HUES48 (cell line): ENCODE measurements around the gene ARNT2.

Experiments
- H3K27ac ChIP-seq: one replicate; pipeline ENCODE4 v1.7.0; 2013; ENCODE audit warnings: low read depth, low read length, inconsistent platforms
- H3K27me3 ChIP-seq: 2 replicates; pipeline ENCODE4 v1.6.1; 2013; ENCODE audit warnings: mild to moderate bottlenecking, low read length; ENCODE audit not compliant: control insufficient read depth, insufficient read depth
- H3K36me3 ChIP-seq: 2 replicates; pipeline ENCODE4 v1.6.1; 2013; ENCODE audit warnings: low read length; ENCODE audit not compliant: control insufficient read depth, insufficient read depth
- H3K4me1 ChIP-seq: 2 replicates; pipeline ENCODE4 v1.6.1; 2013; ENCODE audit warnings: mild to moderate bottlenecking, low read length; ENCODE audit not compliant: control insufficient read depth, insufficient read depth
- H3K4me3 ChIP-seq: 2 replicates; pipeline ENCODE4 v1.5.1; 2013; ENCODE audit warnings: mild to moderate bottlenecking, low read depth, low read length
- H3K9ac ChIP-seq: 2 replicates; pipeline ENCODE4 v1.6.1; 2013; ENCODE audit warnings: mild to moderate bottlenecking, low read depth, low read length, moderate library complexity
- H3K9me3 ChIP-seq: 2 replicates; pipeline ENCODE4 v1.6.1; 2013; ENCODE audit warnings: low read length; ENCODE audit not compliant: control insufficient read depth, insufficient read depth

Gene ARNT2

GRCh38 chr15:80456517-80457492 lies 52.6 kb downstream of the ARNT2 start:
- no peak overlapping the region for H3K27ac ChIP-seq
- H3K27me3 ChIP-seq = no peaks in the 10 kb centered on the region
- no peaks in the 10 kb centered on the region for H3K36me3 ChIP-seq
- H3K4me1 ChIP-seq = peaks cover 2% of the 10 kb centered on the region; the same call in 1 of the 2 replicates
- no peaks in the 10 kb centered on the region for H3K9me3 ChIP-seq
- H3K9ac ChIP-seq = no peak overlapping the region
- no peak overlapping the region for H3K4me3 ChIP-seq

GRCh38 chr15:80457896-80458295 lies 53.7 kb downstream of the ARNT2 start:
- no peaks in the 10 kb centered on the region for H3K27me3 ChIP-seq
- no peaks in the 10 kb centered on the region for H3K36me3 ChIP-seq
- no peak overlapping the region for H3K9ac ChIP-seq
- no peaks in the 10 kb centered on the region for H3K9me3 ChIP-seq
- H3K27ac ChIP-seq = no peak overlapping the region
- no peak overlapping the region for H3K4me3 ChIP-seq
- H3K4me1 ChIP-seq = peaks cover 2% of the 10 kb centered on the region; the same call in 1 of the 2 replicates

- no peaks in the 10 kb centered on the region for H3K36me3 ChIP-seq
- H3K9ac ChIP-seq = no peak overlapping the region
- no peaks in the 10 kb centered on the region for H3K9me3 ChIP-seq
- H3K27ac ChIP-seq = no peak overlapping the region
- H3K4me3 ChIP-seq = no peak overlapping the region
- H3K4me1 ChIP-seq = peaks cover 2% of the 10 kb centered on the region; the same call in 1 of the 2 replicates
- H3K27me3 ChIP-seq = no peaks in the 10 kb centered on the region
Measured at GRCh38 chr15:80458580-80458979, 54.4 kb downstream of the ARNT2 start.

GRCh38 chr15:80459380-80459779 lies 55.2 kb downstream of the ARNT2 start:
- H3K9ac ChIP-seq = no peak overlapping the region

DNA sequence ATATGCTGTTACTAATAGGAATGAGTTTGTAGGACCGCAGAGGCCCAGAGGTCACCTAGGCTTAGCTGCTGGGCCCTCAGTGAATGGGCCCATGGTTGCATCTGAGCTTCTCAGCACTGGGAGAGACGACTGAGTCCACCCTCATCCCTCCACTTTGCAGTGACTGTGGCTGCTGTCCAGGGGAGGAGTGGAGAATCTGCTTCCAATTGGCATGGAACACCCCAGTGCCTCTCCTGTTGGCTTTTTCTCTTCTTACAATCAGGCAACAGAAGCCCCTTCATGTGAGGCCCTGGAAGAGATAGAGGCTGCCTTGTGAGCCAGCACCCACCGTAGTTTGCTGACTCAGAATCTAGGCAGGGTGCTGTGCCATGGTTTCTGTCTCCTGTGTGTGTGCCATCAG lies 55.6 kb downstream of the ARNT2 start:
- Histone ChIP-seq H3K9me3 (no peaks in the 10 kb centered on the region), H3K27ac (no peak overlapping the region), H3K9ac (no peak overlapping the region), H3K4me3 (no peak overlapping the region), H3K4me1 (peaks cover 2% of the 10 kb centered on the region; the same call in 1 of the 2 replicates), H3K27me3 (no peaks in the 10 kb centered on the region), H3K36me3 (no peaks in the 10 kb centered on the region)

More at GRCh38 chr15:80459380-80459779, 55.2 kb downstream of the ARNT2 start:
- Histone ChIP-seq H3K27ac (no peak overlapping the region), H3K36me3 (no peaks in the 10 kb centered on the region), H3K9me3 (no peaks in the 10 kb centered on the region), H3K27me3 (no peaks in the 10 kb centered on the region), H3K4me1 (peaks cover 2% of the 10 kb centered on the region; the same call in 1 of the 2 replicates), H3K4me3 (no peak overlapping the region)

- no peaks in the 10 kb centered on the region for H3K36me3 ChIP-seq
- H3K27ac ChIP-seq = no peak overlapping the region
- H3K27me3 ChIP-seq = no peaks in the 10 kb centered on the region
- no peaks in the 10 kb centered on the region; the same call in 1 of the 2 replicates for H3K4me1 ChIP-seq
- no peak overlapping the region for H3K4me3 ChIP-seq
- H3K9me3 ChIP-seq = no peaks in the 10 kb centered on the region
- no peak overlapping the region for H3K9ac ChIP-seq
Measured at GRCh38 chr15:80461356-80462095, 57.3 kb downstream of the ARNT2 start.

DNA sequence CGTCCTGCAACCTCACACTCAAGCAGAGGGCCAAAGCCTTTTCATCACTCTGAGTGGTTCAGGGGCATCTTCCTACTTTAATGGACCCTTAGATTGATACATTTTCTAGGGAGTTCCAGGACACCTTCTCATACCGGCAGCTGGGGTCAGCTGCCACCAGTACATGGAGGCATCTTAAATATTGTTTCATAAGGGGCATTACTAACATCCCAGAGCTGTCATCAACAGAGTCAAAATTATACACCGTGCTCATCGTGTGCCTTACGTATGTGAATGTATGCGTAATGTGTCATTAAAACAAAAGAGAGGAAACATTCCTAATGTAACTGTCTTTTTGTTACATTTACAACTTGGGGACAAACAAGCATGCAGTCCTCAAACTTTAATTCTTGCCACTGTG lies 57.9 kb downstream of the ARNT2 start:
- no peaks in the 10 kb centered on the region for H3K27me3 ChIP-seq
- H3K4me3 ChIP-seq = no peak overlapping the region
- H3K9me3 ChIP-seq = no peaks in the 10 kb centered on the region
- no peak overlapping the region for H3K9ac ChIP-seq
- H3K36me3 ChIP-seq = no peaks in the 10 kb centered on the region
- no peaks in the 10 kb centered on the region for H3K4me1 ChIP-seq
- H3K27ac ChIP-seq = no peak overlapping the region

DNA sequence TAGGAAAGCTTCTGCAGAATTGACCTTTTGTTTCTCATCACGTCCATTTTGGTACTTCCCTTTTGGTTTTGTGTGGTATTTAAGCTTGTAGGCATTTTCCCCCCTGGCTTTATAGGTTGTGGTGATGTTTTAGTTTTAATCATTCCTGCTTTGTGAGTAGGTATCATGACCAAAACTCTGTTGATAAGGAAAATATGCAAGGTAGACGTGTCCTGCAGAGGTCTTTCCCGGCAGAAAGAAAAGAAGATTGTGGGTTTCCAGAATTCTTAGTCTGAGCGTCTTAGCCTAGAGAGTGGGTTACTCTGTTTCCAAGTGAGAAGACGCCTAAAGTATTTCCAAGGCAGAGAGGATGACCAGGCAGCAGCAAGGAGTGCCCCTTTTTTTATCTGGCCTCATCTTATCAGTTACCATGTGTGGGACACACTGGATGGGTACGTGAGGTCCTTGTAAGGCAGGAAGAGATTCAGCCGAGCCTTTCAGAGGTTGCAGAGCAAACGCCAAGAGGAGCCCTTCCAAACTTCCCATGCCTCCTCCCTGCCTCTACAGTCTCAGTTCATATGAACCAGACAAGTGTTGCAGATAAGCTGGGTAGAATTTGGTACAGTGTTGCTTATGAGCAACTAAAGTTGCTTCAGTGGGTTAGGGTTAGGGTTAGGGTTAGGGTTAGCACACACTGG lies 58.8 kb downstream of the ARNT2 start:
- no peaks in the 10 kb centered on the region for H3K4me1 ChIP-seq

DNA sequence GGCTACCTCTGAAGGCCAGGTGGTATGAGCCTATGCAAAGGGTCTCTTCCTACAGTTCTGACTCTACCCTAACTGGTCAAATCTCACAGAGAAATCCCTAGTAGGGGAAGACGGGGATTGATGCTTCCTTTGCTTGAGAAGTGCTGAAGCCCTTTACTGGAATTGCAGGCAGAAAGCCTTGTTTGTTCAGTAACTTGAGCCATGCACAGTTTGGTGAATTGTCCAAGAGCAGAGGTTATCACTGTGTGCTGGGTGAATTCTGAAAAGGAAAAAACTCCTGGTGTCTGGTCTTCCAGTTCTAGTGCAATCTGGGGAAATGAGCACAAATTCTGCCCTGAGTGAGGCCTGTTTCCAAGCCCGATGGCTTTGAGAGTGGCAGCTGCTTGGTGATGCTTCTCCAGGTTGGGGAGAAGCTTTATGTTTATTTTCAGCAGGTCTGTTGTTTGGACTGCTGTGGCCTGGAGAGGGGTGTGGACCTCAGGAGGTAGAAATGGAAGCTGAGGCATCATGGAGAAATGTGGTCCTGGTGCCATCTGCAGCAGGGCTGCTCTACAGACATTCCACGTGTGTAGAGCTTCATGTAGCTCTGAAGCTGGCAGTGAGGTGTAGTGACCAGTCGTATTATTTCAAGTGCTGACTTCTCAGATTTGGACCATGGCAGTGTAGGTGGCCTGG lies 60.9 kb downstream of the ARNT2 start:
- Histone ChIP-seq H3K27ac (no peak overlapping the region), H3K4me3 (no peak overlapping the region), H3K4me1 (no peaks in the 10 kb centered on the region), H3K36me3 (no peaks in the 10 kb centered on the region), H3K9ac (no peak overlapping the region), H3K9me3 (no peaks in the 10 kb centered on the region), H3K27me3 (no peaks in the 10 kb centered on the region)

More for the DNA sequence above, 58.8 kb downstream of the ARNT2 start:
- Histone ChIP-seq H3K9me3 (no peaks in the 10 kb centered on the region), H3K27me3 (no peaks in the 10 kb centered on the region), H3K4me3 (no peak overlapping the region), H3K9ac (no peak overlapping the region), H3K27ac (no peak overlapping the region), H3K36me3 (no peaks in the 10 kb centered on the region)

DNA sequence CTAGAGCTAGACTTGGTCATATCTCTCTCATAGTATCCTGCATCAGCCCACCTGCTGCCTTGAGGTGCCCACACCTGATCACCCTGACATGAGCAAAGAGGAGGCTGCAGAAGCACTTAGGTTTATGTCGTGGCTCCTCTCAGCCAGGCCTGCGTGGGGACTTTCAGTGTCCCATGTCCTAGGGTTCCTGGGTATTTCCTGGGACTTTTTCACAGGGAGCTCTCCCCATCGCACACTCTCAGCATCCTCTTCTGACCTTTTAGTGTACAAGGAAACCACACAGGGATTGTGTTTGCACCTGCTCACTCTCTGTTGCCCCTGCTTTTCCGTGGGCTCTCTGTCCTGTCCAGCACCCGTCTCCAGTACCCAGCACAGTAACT lies 61.4 kb downstream of the ARNT2 start:
- no peaks in the 10 kb centered on the region for H3K9me3 ChIP-seq
- no peaks in the 10 kb centered on the region for H3K4me1 ChIP-seq
- no peak overlapping the region for H3K27ac ChIP-seq
- no peak overlapping the region for H3K4me3 ChIP-seq
- peaks cover 5% of the 10 kb centered on the region; the same call in 1 of the 2 replicates for H3K36me3 ChIP-seq
- no peak overlapping the region for H3K9ac ChIP-seq
- H3K27me3 ChIP-seq = no peaks in the 10 kb centered on the region
